ENCODE measurements around the gene ISG20.

Gene ISG20

GRCh38 chr15:88654430-88655102 lies 15.8 kb downstream of the ISG20 start:
- DNase-seq (ENCODE audit: low read depth) = no peak

- no peak for DNase-seq (ENCODE audit: low read depth)
These were observed 16.3 kb downstream of the ISG20 start for GRCh38 chr15:88655103-88655553.

- DNase-seq (ENCODE audit: low read depth) = no peak
These were observed 17.1 kb downstream of the ISG20 start for GRCh38 chr15:88655800-88656488.

- no peak for DNase-seq (ENCODE audit: low read depth)
These were observed 18.0 kb downstream of the ISG20 start for GRCh38 chr15:88656760-88657221.

GRCh38 chr15:88657326-88658069 lies 18.7 kb downstream of the ISG20 start:
- no peak for DNase-seq (ENCODE audit: low read depth)

- DNase-seq (ENCODE audit: low read depth) = no peak
These were observed 19.5 kb downstream of the ISG20 start for GRCh38 chr15:88658070-88658965.

- DNase-seq (ENCODE audit: low read depth) = no peak
These were observed 20.4 kb downstream of the ISG20 start for GRCh38 chr15:88658972-88659931.

- DNase-seq (ENCODE audit: low read depth) = no peak
These were observed 22.4 kb downstream of the ISG20 start for GRCh38 chr15:88661041-88661700.

- no peak for DNase-seq (ENCODE audit: low read depth)
These were observed 23.1 kb downstream of the ISG20 start for GRCh38 chr15:88661761-88662556.

- no peak for DNase-seq (ENCODE audit: low read depth)
These were observed 24.4 kb downstream of the ISG20 start for GRCh38 chr15:88663141-88663621.

GRCh38 chr15:88664151-88664778 lies 25.4 kb downstream of the ISG20 start:
- DNase-seq (ENCODE audit: low read depth) = no peak

- no peak for DNase-seq (ENCODE audit: low read depth)
These were observed 35.8 kb downstream of the ISG20 start for GRCh38 chr15:88674661-88675060.

- DNase-seq (ENCODE audit: low read depth) = no peak
These were observed 39.9 kb downstream of the ISG20 start for GRCh38 chr15:88678755-88679154.

- no peak for DNase-seq (ENCODE audit: low read depth)
These were observed 41.6 kb downstream of the ISG20 start for GRCh38 chr15:88680241-88681001.

GRCh38 chr15:88681610-88682221 lies 42.9 kb downstream of the ISG20 start:
- DNase-seq (ENCODE audit: low read depth) = no peak

GRCh38 chr15:88684345-88684744 lies 45.5 kb downstream of the ISG20 start:
- no peak for DNase-seq (ENCODE audit: low read depth)

- DNase-seq (ENCODE audit: low read depth) = no peak
These were observed 47.4 kb downstream of the ISG20 start for GRCh38 chr15:88686166-88686565.
